ENCODE data around the gene TRIM44. TPM values are rescaled to one million over a fixed set of nuclear protein-coding genes. Genes with fewer than 3 reads are reported as not detected.
"Not testable (repeated sequence)": the region's sequence is repeated elsewhere in the genome, so short reads cannot be mapped to it uniquely, and the experiment has no call there.

The TRIM44 gene
- total RNA-seq, 1 donor, result 21.2 TPM

DNA sequence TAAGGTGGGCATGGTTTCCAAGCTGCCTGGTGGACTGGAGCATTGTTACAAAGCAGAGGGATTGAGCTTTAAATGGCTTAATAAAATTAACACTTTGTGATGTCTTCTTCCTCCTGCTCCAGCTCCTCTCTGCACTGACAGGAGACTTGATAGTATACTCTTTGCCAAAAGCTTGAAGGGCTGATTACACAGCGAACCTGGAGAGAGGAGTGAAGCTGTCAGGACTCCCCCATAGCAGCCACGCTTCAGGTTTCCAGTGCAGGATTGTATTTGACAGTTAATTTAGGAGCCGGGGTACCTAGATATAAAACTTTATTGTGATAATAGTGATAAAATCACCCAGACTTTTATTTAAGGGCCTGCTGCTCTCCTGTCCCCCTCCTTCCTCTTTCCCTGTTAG, 50.0 kb downstream of the TRIM44 start:
- Histone ChIP-seq H3K9me3 (ENCODE audit: low read depth, low read length) (no peaks in the 10 kb centered on the region), H3K4me1 (ENCODE audit: insufficient read depth, low read length) (peaks cover 7% of the 10 kb centered on the region), H3K4me3 (ENCODE audit: low read length) (no peak overlapping the region), H3K27me3 (ENCODE audit: insufficient read depth, low read length) (no peaks in the 10 kb centered on the region)

GRCh38 chr11:35714882-35715627, 52.5 kb downstream of the TRIM44 start:
- H3K4me3 ChIP-seq (ENCODE audit: low read length), result no peak overlapping the region
- no peaks in the 10 kb centered on the region for H3K27me3 ChIP-seq (ENCODE audit: insufficient read depth, low read length)
- peaks cover 7% of the 10 kb centered on the region for H3K4me1 ChIP-seq (ENCODE audit: insufficient read depth, low read length)
- no peaks in the 10 kb centered on the region for H3K9me3 ChIP-seq (ENCODE audit: low read depth, low read length)

DNA sequence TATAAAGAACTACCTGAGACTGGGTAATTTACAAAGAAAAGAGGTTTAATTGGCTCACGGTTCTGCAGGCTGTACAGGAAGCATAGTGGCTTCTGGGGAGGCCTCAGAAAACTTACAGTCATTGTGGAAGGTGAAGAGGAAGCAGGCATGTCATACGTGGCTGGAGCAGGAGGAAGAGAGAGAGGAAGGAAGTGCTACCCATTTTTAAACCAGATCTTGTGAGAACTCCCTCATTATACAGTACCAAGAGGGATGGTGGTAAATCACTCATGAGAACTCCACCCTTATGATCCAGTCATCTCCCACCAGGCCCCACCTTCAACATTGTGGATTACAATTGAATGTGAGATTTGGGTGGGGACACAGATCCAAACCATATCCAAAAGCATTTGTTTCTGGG, 53.1 kb downstream of the TRIM44 start:
- H3K4me1 ChIP-seq (ENCODE audit: insufficient read depth, low read length); H3K4me3 ChIP-seq (ENCODE audit: low read length); H3K9me3 ChIP-seq (ENCODE audit: low read depth, low read length); H3K27me3 ChIP-seq (ENCODE audit: insufficient read depth, low read length): not testable (repeated sequence)

DNA sequence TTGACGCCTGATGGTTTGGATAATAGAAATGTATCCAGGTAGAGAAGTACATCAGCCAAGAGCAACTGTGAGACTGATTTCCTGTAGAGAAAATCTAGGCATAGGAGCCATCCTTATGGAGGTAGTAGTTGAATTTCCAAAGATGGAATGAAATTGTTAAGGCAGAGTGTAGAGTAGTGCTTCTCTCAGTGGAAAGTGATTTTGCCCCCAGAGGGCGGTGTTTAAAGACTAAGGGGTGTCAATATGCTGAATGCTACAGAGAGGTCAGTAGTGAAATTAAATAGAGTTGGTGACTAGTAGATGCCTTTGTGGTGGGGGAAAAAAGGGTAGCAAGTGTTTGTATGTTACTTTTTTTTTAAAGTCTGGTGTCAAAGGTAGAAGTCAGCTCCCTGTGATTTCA, 54.5 kb downstream of the TRIM44 start:
- Histone ChIP-seq H3K4me1 (ENCODE audit: insufficient read depth, low read length) (peaks cover 13% of the 10 kb centered on the region), H3K27me3 (ENCODE audit: insufficient read depth, low read length) (no peaks in the 10 kb centered on the region), H3K9me3 (ENCODE audit: low read depth, low read length) (no peaks in the 10 kb centered on the region), H3K4me3 (ENCODE audit: low read length) (no peak overlapping the region)

DNA sequence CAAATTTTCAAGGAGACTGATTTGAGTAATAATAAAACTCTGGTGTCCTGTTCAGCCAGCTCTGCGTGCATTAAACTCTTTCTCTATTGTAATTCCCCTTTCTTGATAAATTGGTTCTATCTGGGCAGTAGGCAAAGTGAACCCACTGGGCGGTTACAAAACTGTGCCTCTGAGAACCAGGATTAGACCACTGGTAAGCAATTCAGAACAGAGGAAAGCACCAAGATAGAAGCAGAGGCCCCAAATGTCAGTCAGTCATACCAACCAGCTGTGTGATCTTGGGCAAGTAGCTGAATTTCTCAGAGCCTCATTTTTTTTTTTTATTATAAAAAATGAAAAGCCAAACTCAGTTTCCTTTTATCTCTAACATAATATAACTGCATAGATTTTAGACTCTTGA, 54.9 kb downstream of the TRIM44 start:
- H3K4me1 ChIP-seq (ENCODE audit: insufficient read depth, low read length), result peaks cover 18% of the 10 kb centered on the region
- H3K4me3 ChIP-seq (ENCODE audit: low read length), result no peak overlapping the region
- no peaks in the 10 kb centered on the region for H3K27me3 ChIP-seq (ENCODE audit: insufficient read depth, low read length)
- no peaks in the 10 kb centered on the region for H3K9me3 ChIP-seq (ENCODE audit: low read depth, low read length)

GRCh38 chr11:35721651-35722282, 59.2 kb downstream of the TRIM44 start:
- Histone ChIP-seq H3K27me3 (ENCODE audit: insufficient read depth, low read length) (no peaks in the 10 kb centered on the region), H3K4me3 (ENCODE audit: low read length) (no peak overlapping the region), H3K9me3 (ENCODE audit: low read depth, low read length) (no peaks in the 10 kb centered on the region), H3K4me1 (ENCODE audit: insufficient read depth, low read length) (peaks cover 14% of the 10 kb centered on the region)

GRCh38 chr11:35722641-35723040, 60.1 kb downstream of the TRIM44 start:
- H3K9me3 ChIP-seq (ENCODE audit: low read depth, low read length), result no peaks in the 10 kb centered on the region
- H3K27me3 ChIP-seq (ENCODE audit: insufficient read depth, low read length), result no peaks in the 10 kb centered on the region
- H3K4me1 ChIP-seq (ENCODE audit: insufficient read depth, low read length), result peaks cover 14% of the 10 kb centered on the region
- no peak overlapping the region for H3K4me3 ChIP-seq (ENCODE audit: low read length)

GRCh38 chr11:35723493-35723892, 60.9 kb downstream of the TRIM44 start:
- no peaks in the 10 kb centered on the region for H3K9me3 ChIP-seq (ENCODE audit: low read depth, low read length)
- no peak overlapping the region for H3K4me3 ChIP-seq (ENCODE audit: low read length)
- H3K27me3 ChIP-seq (ENCODE audit: insufficient read depth, low read length), result no peaks in the 10 kb centered on the region
- H3K4me1 ChIP-seq (ENCODE audit: insufficient read depth, low read length), result peaks cover 14% of the 10 kb centered on the region

- Histone ChIP-seq H3K4me1 (ENCODE audit: insufficient read depth, low read length) (peaks cover 14% of the 10 kb centered on the region), H3K27me3 (ENCODE audit: insufficient read depth, low read length) (no peaks in the 10 kb centered on the region), H3K9me3 (ENCODE audit: low read depth, low read length) (no peaks in the 10 kb centered on the region), H3K4me3 (ENCODE audit: low read length) (no peak overlapping the region)
These were observed 61.3 kb downstream of the TRIM44 start for GRCh38 chr11:35723913-35724312.

- no peaks in the 10 kb centered on the region for H3K27me3 ChIP-seq (ENCODE audit: insufficient read depth, low read length)
- no peak overlapping the region for H3K4me3 ChIP-seq (ENCODE audit: low read length)
- H3K9me3 ChIP-seq (ENCODE audit: low read depth, low read length), result peaks cover 14% of the 10 kb centered on the region
- H3K4me1 ChIP-seq (ENCODE audit: insufficient read depth, low read length), result peaks cover 14% of the 10 kb centered on the region
These were observed 63.3 kb downstream of the TRIM44 start for GRCh38 chr11:35725885-35726284.

DNA sequence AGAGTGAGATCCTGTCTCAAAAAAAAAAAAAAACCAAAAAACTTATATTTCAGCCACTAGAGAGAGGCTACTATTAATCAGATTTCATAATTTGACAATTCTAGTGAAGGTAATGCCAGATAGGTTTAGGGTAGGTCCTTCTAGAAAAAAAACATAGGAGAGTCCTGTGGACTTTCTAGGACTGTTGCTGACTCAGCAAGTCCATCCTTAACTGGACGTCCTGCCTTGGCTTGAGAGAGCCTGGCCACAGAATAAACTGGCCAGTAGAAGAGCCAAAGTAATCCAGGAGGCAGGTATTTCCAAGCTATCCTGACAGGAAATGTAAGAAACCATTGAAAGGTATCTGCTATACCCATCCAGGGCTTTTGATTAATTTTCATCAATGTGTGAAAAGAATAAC, 64.6 kb downstream of the TRIM44 start:
- Histone ChIP-seq H3K9me3 (ENCODE audit: low read depth, low read length) (peaks cover 14% of the 10 kb centered on the region), H3K27me3 (ENCODE audit: insufficient read depth, low read length) (no peaks in the 10 kb centered on the region), H3K4me1 (ENCODE audit: insufficient read depth, low read length) (peaks cover 7% of the 10 kb centered on the region), H3K4me3 (ENCODE audit: low read length) (no peak overlapping the region)

GRCh38 chr11:35730254-35730653, 67.7 kb downstream of the TRIM44 start:
- H3K4me3 ChIP-seq (ENCODE audit: low read length), result no peak overlapping the region
- H3K27me3 ChIP-seq (ENCODE audit: insufficient read depth, low read length), result no peaks in the 10 kb centered on the region
- peaks cover 14% of the 10 kb centered on the region for H3K9me3 ChIP-seq (ENCODE audit: low read depth, low read length)
- H3K4me1 ChIP-seq (ENCODE audit: insufficient read depth, low read length), result no peaks in the 10 kb centered on the region

DNA sequence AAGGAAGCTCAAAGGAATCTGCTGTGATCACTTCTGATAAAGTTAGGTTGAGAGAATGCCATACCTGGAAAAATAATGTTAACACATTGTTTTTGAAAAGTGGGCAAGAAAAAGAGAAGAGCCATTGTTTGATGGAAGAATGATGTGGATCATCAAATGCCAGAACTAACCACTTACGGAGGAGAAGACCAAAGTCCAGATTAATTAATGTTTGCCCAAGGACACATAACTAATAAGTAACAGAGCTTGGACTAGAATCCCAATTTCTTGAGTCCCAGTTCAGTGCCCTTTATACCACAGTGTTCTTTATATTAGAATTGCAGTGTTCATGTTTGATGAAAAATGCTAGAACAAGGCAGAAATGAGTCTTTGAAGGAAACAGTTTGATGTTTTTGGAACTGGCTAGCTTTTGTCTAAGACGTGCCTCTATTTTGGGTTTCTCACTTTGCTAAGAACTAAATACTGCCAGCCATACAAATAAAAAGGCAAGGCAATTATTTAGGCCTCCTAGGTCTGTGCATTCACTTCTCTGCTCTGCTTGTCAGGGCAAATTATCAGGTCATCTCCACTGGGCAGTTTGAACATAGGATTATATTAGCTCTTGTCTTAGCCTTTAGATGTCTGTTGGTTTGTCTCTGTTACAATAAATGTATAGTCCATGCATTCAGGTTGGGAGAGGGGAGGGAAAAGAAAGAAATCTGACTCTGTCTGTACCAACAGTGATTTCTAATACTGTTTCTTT, 72.3 kb downstream of the TRIM44 start:
- Histone ChIP-seq H3K9me3 (ENCODE audit: low read depth, low read length) (peaks cover 8% of the 10 kb centered on the region), H3K4me1 (ENCODE audit: insufficient read depth, low read length) (no peaks in the 10 kb centered on the region), H3K27me3 (ENCODE audit: insufficient read depth, low read length) (no peaks in the 10 kb centered on the region), H3K4me3 (ENCODE audit: low read length) (no peak overlapping the region)

DNA sequence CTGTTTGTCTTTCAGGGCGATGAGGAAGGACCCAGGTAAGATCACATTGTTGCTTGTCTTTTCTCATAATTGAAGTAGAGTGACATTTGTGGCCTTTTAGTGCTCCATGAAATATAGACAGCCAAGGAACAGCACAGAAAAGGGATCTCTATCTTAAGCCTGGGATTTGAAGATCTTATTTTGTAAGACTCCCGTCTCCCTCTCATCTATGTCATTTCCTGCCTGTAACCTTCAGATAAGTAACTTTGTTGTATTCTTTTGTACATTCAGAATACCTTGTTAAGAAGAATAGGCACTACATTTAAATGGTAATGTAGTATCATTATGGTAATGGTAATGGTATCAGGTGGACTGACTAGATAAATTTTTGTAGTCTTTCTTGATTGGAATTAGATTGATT, 72.8 kb downstream of the TRIM44 start:
- H3K27me3 ChIP-seq (ENCODE audit: insufficient read depth, low read length), result no peaks in the 10 kb centered on the region
- no peak overlapping the region for H3K4me3 ChIP-seq (ENCODE audit: low read length)
- peaks cover 2% of the 10 kb centered on the region for H3K9me3 ChIP-seq (ENCODE audit: low read depth, low read length)

DNA sequence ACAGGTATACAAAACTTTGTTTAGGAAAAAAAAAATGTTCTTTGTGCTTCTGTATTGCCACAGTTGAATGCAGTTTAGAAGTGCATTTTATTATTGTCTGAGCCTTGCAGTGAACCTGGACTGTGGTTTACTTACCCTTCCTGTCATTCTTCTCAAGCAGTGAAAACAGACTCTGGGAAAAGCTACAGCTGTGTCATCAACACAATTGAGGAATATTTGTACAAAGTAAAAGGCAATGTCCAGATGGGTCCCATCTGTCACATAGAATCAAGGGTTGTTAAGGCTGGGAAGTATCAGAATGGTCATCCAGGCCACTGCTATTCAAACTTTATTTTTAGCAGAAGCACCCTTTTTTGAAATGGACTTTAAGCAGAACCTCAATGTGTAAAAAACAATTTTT, 73.3 kb downstream of the TRIM44 start:
- H3K9me3 ChIP-seq (ENCODE audit: low read depth, low read length), result no peaks in the 10 kb centered on the region
- H3K4me3 ChIP-seq (ENCODE audit: low read length), result no peak overlapping the region
- H3K4me1 ChIP-seq (ENCODE audit: insufficient read depth, low read length), result no peaks in the 10 kb centered on the region
- no peaks in the 10 kb centered on the region for H3K27me3 ChIP-seq (ENCODE audit: insufficient read depth, low read length)

More for the DNA sequence above, 72.8 kb downstream of the TRIM44 start:
- no peaks in the 10 kb centered on the region for H3K4me1 ChIP-seq (ENCODE audit: insufficient read depth, low read length)

Data from mononuclear cell (primary cell).